Sigmoid colon (tissue), 7 donors: Measurements from ENCODE around the gene KCNS3. TPM values are rescaled to one million over a fixed set of nuclear protein-coding genes. Genes with fewer than 3 reads are reported as not detected.

ENCODE experiments used
- DNase-seq: peaks from one replicate; pipeline ENCODE4 v3.0.0-alpha.2; 2019
- H3K27ac ChIP-seq, 4 donors: fragments of 200-600 bp; sonication (generic); one replicate each; pipeline ENCODE4 v1.5.1; 2016 to 2019; ENCODE audit warnings: mild to moderate bottlenecking in 1 of 4
- H3K27me3 ChIP-seq, 3 donors: fragments of 200-600 bp; sonication (generic); one replicate each; pipeline ENCODE4 v1.5.1; 2019; ENCODE audit warnings: mild to moderate bottlenecking in 1 of 3
- H3K36me3 ChIP-seq, 4 donors: fragments of 200-600 bp; sonication (generic); one replicate each; pipeline ENCODE4 v1.5.1; 2016 to 2019
- H3K4me1 ChIP-seq, 4 donors: fragments of 200-600 bp; sonication (generic); one replicate each; pipeline ENCODE4 v1.5.1; 2017 to 2019
- H3K4me3 ChIP-seq, 4 donors: fragments of 200-600 bp; sonication (generic); one replicate each; pipeline ENCODE4 v1.5.1; 2017 to 2019; ENCODE audit warnings: mild to moderate bottlenecking in 2 of 4, moderate library complexity in 1 of 4
- H3K9me3 ChIP-seq, 4 donors: fragments of 200-600 bp in 3 of 4; sonication (generic) in 3 of 4; one replicate each; pipeline versions ENCODE4 v1.5.1 to v1.6.1; 2013 to 2019
- EP300 ChIP-seq, 4 donors: sonication (generic); formaldehyde crosslinking; IDR thresholded peaks; one replicate each; pipeline ENCODE4 v1.6.1; 2017; ENCODE audit warnings: antibody characterized with exemption in 4 of 4
- POLR2A ChIP-seq, 2 donors: fragments of 450-650 bp; IDR thresholded peaks; one replicate each; pipeline ENCODE4 v1.6.1; 2016; ENCODE audit warnings: antibody characterized with exemption in 2 of 2, mild to moderate bottlenecking in 2 of 2, moderate library complexity in 2 of 2
- POLR2AphosphoS5 ChIP-seq, 4 donors: sonication (generic); formaldehyde crosslinking; IDR thresholded peaks; one replicate each; pipeline ENCODE4 v1.6.1; 2017; ENCODE audit warnings: antibody characterized with exemption in 4 of 4
- WGBS, 2 donors: extraction: QIAGEN DNeasy Blood & Tissue Kit; methylation state at CpG; one replicate each; pipeline ENCODE4 v1.1.7; 2013; 5-methylcytosine and 5-hydroxymethylcytosine counted together
- intact Hi-C: fragments of 100-400 bp; cut with DNase I; formaldehyde crosslinking; loops from one replicate; pipeline ENCODE4 v1.15.1; 2023
- polyA plus RNA-seq, 3 donors: library from polyadenylated mRNA; stranded (reverse); fragments of 200-250 nt; gene quantifications; one replicate each; pipeline ENCODE4 v1.2.3, GENCODE V29; 2013
- total RNA-seq, 4 donors: library from RNA; depleted of rRNA; stranded (reverse); fragments of >200 nt; gene quantifications; one replicate each; pipeline ENCODE4 v1.1.0, GENCODE V29; 2016
- TF ChIP-seq, protein P1 (sequence below), 4 experiments: fragments of 450-650 bp in 3 of 4; fragments of 200-600 bp in 1 of 4; IDR thresholded peaks; one replicate each; pipeline ENCODE4 v1.5.1; 2016 to 2019; ENCODE audit warnings: antibody characterized with exemption in 4 of 4, mild to moderate bottlenecking in 3 of 4, moderate library complexity in 2 of 4
- donor health status: healthy with polysubstance abuse.
- donor health status: Bipolar disorder and iron deficiency.
- donor health status: healthy.

The KCNS3 gene
- total and polyA plus RNA-seq, 7 donors, result 4.2 to 96.3 (median 16.2) TPM

DNA sequence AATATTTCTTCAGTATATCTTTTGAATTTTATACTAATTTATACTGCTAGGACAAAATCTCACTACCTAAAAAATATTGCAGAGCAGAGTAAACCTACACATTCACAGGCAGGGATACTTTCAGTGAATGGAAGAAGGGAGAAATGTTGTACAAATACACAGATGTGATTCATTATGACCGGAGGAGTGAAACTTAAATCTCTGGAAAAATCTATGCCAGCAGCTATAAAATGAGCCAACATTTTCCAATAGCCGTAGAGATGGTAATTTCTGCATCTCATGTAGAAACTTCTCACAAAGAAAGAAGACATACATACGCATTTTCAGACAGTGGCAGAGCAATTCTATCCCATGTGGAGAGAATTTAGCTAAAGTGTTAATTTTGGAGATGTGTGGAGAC lies 54.8 kb downstream of the KCNS3 start:
- Histone ChIP-seq H3K27me3 (no peaks in the 10 kb centered on the region), H3K4me1 (peaks cover 0 to 7% (median 0%) of the 10 kb centered on the region in 4 donors), H3K36me3 (peaks cover 0 to 17% (median 3%) of the 10 kb centered on the region in 4 donors), H3K27ac (no peak overlapping the region), H3K9me3 (no peaks in the 10 kb centered on the region), H3K4me3 (no peak overlapping the region)
- no peak for TF ChIP-seq POLR2AphosphoS5 (IDR thresholded peaks at IDR 0.05)
- intact Hi-C loops, result no loop called here
- DNase-seq, result no peak
- 90 to 94% methylated on average over 3 of the region's 3 CpGs for WGBS, 2 donors

DNA sequence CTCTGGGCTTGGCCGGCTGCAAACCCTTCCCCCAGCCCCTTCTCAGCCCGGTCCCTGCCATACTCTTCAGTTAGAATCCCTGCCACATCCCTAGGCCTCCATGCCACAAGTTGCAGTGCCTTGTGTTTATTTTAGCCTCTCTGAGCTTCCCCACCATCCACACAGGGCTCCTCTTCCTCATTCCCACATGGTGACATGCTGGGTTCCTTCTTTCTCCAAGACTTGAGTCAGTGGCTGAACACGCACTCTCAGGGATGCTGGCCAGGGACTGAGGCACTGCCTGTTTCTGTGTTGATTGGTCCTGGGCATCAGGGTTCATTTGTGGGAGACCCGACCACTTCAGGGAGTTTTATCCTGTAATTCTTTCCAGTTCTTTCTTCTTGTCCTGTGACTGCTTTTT lies 56.3 kb downstream of the KCNS3 start:
- no peak for TF ChIP-seq POLR2AphosphoS5 (IDR thresholded peaks at IDR 0.05)
- no peak for TF ChIP-seq EP300 (IDR thresholded peaks at IDR 0.05)
- TF ChIP-seq, protein P1, sequence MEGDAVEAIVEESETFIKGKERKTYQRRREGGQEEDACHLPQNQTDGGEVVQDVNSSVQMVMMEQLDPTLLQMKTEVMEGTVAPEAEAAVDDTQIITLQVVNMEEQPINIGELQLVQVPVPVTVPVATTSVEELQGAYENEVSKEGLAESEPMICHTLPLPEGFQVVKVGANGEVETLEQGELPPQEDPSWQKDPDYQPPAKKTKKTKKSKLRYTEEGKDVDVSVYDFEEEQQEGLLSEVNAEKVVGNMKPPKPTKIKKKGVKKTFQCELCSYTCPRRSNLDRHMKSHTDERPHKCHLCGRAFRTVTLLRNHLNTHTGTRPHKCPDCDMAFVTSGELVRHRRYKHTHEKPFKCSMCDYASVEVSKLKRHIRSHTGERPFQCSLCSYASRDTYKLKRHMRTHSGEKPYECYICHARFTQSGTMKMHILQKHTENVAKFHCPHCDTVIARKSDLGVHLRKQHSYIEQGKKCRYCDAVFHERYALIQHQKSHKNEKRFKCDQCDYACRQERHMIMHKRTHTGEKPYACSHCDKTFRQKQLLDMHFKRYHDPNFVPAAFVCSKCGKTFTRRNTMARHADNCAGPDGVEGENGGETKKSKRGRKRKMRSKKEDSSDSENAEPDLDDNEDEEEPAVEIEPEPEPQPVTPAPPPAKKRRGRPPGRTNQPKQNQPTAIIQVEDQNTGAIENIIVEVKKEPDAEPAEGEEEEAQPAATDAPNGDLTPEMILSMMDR (IDR thresholded peaks at IDR 0.05), result no peak
- TF ChIP-seq POLR2A (IDR thresholded peaks at IDR 0.05), result no peak
- no peak overlapping the region for H3K27ac ChIP-seq
- H3K27me3 ChIP-seq, result no peaks in the 10 kb centered on the region
- WGBS, 2 donors, result 81 to 90% methylated on average over 4 of the region's 4 CpGs
- no peak for DNase-seq
- H3K36me3 ChIP-seq, result peaks cover 0 to 17% (median 3%) of the 10 kb centered on the region in 4 donors
- H3K9me3 ChIP-seq, result peaks cover 0 to 3% (median 0%) of the 10 kb centered on the region in 4 donors
- peaks cover 0 to 7% (median 0%) of the 10 kb centered on the region in 4 donors for H3K4me1 ChIP-seq
- H3K4me3 ChIP-seq, result no peak overlapping the region
- intact Hi-C loops, result no loop called here

DNA sequence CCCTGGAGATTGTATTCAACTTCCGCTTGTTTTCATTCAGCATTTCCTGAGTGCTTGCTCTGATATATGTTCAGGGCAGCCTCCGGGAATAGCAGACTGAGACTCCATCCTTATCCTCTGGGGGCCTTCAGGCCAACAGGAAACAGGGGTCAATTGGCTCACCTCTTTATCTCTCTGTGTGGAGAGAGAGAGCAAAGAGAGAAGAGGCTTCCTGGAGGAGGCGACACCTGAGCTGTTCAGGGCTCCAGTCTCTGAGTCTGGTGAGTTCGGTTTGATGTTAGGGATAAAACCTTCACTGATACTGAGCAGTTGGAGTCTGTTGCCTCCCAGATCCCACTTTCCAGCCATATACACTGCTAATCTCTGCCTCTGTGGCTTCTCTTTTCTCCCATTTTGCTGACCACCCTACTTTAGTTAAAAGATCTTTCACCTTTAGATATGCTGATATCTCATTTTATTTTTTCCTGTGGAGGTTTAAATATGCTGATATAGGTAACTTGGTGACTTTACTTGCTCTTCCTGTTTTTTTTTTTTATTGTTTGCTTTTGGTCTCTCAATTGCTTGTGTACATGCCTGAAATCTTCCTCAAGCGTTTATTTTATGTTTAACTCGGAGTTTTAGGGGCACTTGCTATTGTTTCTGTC lies 56.9 kb downstream of the KCNS3 start:
- Histone ChIP-seq H3K27ac (no peak overlapping the region), H3K36me3 (peaks cover 0 to 17% (median 3%) of the 10 kb centered on the region in 4 donors), H3K4me3 (no peak overlapping the region), H3K9me3 (peaks cover 0 to 3% (median 0%) of the 10 kb centered on the region in 4 donors), H3K27me3 (no peaks in the 10 kb centered on the region), H3K4me1 (peaks cover 0 to 7% (median 0%) of the 10 kb centered on the region in 4 donors)
- WGBS, 2 donors, result 59 to 74% methylated on average over 6 of the region's 6 CpGs
- intact Hi-C loops, result no loop called here
- no peak for TF ChIP-seq POLR2A (IDR thresholded peaks at IDR 0.05)
- TF ChIP-seq EP300 (IDR thresholded peaks at IDR 0.05), result no peak
- no peak for TF ChIP-seq POLR2AphosphoS5 (IDR thresholded peaks at IDR 0.05)
- TF ChIP-seq, protein P1 (IDR thresholded peaks at IDR 0.05), result no peak
- DNase-seq, result no peak

DNA sequence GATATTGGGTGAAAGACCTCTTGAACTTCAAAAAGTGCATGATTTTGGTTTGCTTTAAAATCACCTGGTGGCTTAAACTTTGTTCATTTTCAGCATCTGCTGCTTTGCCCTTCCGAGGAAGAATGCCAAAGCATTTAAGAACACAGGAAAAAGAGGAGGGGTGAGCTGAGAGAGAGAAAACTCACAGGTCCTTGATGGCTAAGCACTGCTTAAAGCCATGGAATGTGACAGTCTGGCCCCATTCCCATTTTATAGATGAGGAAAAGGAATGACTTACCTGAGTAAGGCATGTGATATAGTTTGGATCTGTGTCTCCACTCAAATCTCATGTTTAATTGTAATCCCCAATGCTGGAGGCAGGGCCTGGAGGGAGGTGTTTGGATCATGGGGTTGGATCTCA lies 58.1 kb downstream of the KCNS3 start:
- no peaks in the 10 kb centered on the region for H3K27me3 ChIP-seq
- peaks cover 0 to 3% (median 0%) of the 10 kb centered on the region in 4 donors for H3K9me3 ChIP-seq
- TF ChIP-seq POLR2A (IDR thresholded peaks at IDR 0.05) (no peak), POLR2AphosphoS5 (IDR thresholded peaks at IDR 0.05) (no peak), EP300 (IDR thresholded peaks at IDR 0.05) (no peak)
- TF ChIP-seq, protein P1 (IDR thresholded peaks at IDR 0.05), result no peak
- intact Hi-C loops, result no loop called here
- 91 to 94% methylated on average over 1 of the region's 1 CpG for WGBS, 2 donors
- DNase-seq, result no peak
- no peak overlapping the region for H3K4me3 ChIP-seq
- peaks cover 0 to 7% (median 0%) of the 10 kb centered on the region in 4 donors for H3K4me1 ChIP-seq
- H3K36me3 ChIP-seq, result peaks cover 0 to 8% (median 3%) of the 10 kb centered on the region in 4 donors
- H3K27ac ChIP-seq, result no peak overlapping the region

DNA sequence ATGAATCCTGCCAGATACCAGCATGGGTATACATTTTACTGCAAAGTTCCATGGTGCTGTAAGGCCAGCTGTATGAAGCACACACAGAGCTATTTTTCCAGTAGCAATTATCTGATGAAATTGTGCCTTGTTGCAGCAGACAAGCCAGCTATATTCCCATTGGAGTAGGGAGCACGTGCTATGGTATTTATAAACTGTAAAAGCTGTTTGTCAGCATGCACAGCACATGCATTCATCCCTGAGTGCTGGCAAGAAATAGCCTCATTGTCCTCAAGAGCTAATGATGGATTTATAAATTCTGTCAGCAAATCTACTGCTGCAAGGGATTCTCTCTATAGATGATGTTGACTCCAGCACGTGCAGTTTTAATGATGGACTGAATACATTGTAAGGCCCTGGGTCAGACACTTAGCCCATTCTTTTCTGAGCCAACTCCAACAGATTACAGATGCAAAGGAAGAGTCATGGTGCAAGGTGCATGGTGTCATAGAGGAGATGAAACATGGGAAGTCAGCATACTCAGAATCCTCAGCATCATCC lies 61.7 kb downstream of the KCNS3 start:
- intact Hi-C loops, result no loop called here
- peaks cover 0 to 3% (median 0%) of the 10 kb centered on the region in 4 donors for H3K9me3 ChIP-seq
- no peaks in the 10 kb centered on the region for H3K36me3 ChIP-seq
- TF ChIP-seq POLR2A (IDR thresholded peaks at IDR 0.05) (no peak), EP300 (IDR thresholded peaks at IDR 0.05) (no peak), POLR2AphosphoS5 (IDR thresholded peaks at IDR 0.05) (no peak)
- TF ChIP-seq, protein P1 (IDR thresholded peaks at IDR 0.05), result no peak
- H3K27me3 ChIP-seq, result no peaks in the 10 kb centered on the region
- no peak for DNase-seq
- 55 to 57% methylated on average over 2 of the region's 2 CpGs for WGBS, 2 donors
- H3K4me1 ChIP-seq, result no peaks in the 10 kb centered on the region
- no peak overlapping the region for H3K27ac ChIP-seq
- H3K4me3 ChIP-seq, result no peak overlapping the region
